HCT116 (cell line): ENCODE measurements around the gene OR2Y1. TPM values are rescaled to one million over a fixed set of nuclear protein-coding genes. Genes with fewer than 3 reads are reported as not detected.

ENCODE experiments used
- ATAC-seq: fragments of 200-7000 bp; cut with Tn5 transposase; 2 replicates; pipeline ENCODE4 v1.9.1; 2020; ENCODE audit warnings: mild to moderate bottlenecking, moderate library complexity
- BruUV-seq: library from RNA; stranded (reverse); fragments of 400-500 nt; replicated peaks from 2 replicates; lab custom pipeline; 2021; lab: Mats Ljungman, UMichigan
- CTCF ChIA-PET: fragments of 300-600 bp; sonication (Branson Sonifier 250); formaldehyde crosslinking; loops from one replicate; lab custom pipeline; 2021; ENCODE audit warnings: antibody characterized with exemption; lab: Charles Lee
- POLR2A ChIA-PET: fragments of 300-600, 350-600 bp; sonication (Branson Sonifier 250); formaldehyde crosslinking; loops from one replicate; lab custom pipeline; 2021; ENCODE audit warnings: antibody characterized with exemption; lab: Charles Lee
- RAD21 ChIA-PET, 2 experiments: fragments of 300-600 bp; sonication (Branson Sonifier 250); formaldehyde crosslinking; loops; one replicate each; lab custom pipeline; 2023; ENCODE audit warnings: low total read pairs in 2 of 2; ENCODE audit not compliant: uncharacterized antibody in 2 of 2, unreplicated experiment in 2 of 2, low non-redundant PET in 1 of 2; lab: Charles Lee
- DNase-seq: peaks from one replicate; pipeline ENCODE4 v3.0.0-alpha.2; 2010; ENCODE audit warnings: low read depth, low spot score
- H2AFZ ChIP-seq: fragments of 200-600 bp; shearing (Covaris generic), sonication (generic); 2 replicates; pipeline ENCODE4 v1.6.1; 2017; ENCODE audit warnings: low read depth, mixed run types, mixed read lengths, antibody characterized with exemption, low read length; ENCODE audit not compliant: poor library complexity, severe bottlenecking
- H3K27ac ChIP-seq: 2 replicates; pipeline ENCODE4 v1.5.1; 2012; ENCODE audit warnings: low read depth, low read length
- H3K27me3 ChIP-seq: fragments of 200-600 bp; sonication (generic); 2 replicates; pipeline ENCODE4 v1.6.1; 2016; ENCODE audit warnings: mixed run types, low read length, mixed read lengths; ENCODE audit not compliant: insufficient read depth
- H3K36me3 ChIP-seq, 2 experiments: fragments of 200-500 bp in 1 of 2; fragments of 200-600 bp in 1 of 2; sonication (Bioruptor generic) in 1 of 2; sonication (generic) in 1 of 2; 2 replicates each; pipeline versions ENCODE4 v1.5.1 to v1.6.1; 2014 to 2016; ENCODE audit warnings: low read length in 2 of 2, inconsistent platforms in 1 of 2, mixed read lengths in 1 of 2, mixed run types in 1 of 2; ENCODE audit not compliant: insufficient read depth in 2 of 2, control insufficient read depth in 1 of 2
- H3K4me1 ChIP-seq, 2 experiments: fragments of 200-600 bp in 1 of 2; sonication (generic) in 1 of 2; 2 replicates each; pipeline versions ENCODE4 v1.5.1 to v1.6.1; 2012 to 2017; ENCODE audit warnings: low read length in 2 of 2, inconsistent platforms in 1 of 2, mild to moderate bottlenecking in 1 of 2, mixed read lengths in 1 of 2, mixed run types in 1 of 2, moderate library complexity in 1 of 2; ENCODE audit not compliant: insufficient read depth in 2 of 2, control insufficient read depth in 1 of 2
- H3K4me2 ChIP-seq: fragments of 200-600 bp; sonication (generic); 2 replicates; pipeline ENCODE4 v1.6.1; 2017; ENCODE audit warnings: mixed run types, low read length, mixed read lengths
- H3K4me3 ChIP-seq, 2 experiments: fragments of 200-600 bp in 1 of 2; sonication (generic) in 1 of 2; replicated peaks in 1 of 2; 2 replicates each; pipeline ENCODE4 v1.5.1; 2011 to 2016; ENCODE audit warnings: low read length in 2 of 2, control low read depth in 1 of 2, low read depth in 1 of 2, mild to moderate bottlenecking in 1 of 2, mixed read lengths in 1 of 2, mixed run types in 1 of 2
- H3K79me2 ChIP-seq: fragments of 200-600 bp; sonication (generic); 2 replicates; pipeline ENCODE4 v1.6.1; 2017; ENCODE audit warnings: mild to moderate bottlenecking, mixed run types, low read length, moderate library complexity, mixed read lengths; ENCODE audit not compliant: insufficient read depth
- H3K9ac ChIP-seq: fragments of 200-600 bp; sonication (generic); 2 replicates; pipeline ENCODE4 v1.6.1; 2016; ENCODE audit warnings: low read length, mixed read lengths
- H3K9me2 ChIP-seq: fragments of 200-600 bp; sonication (generic), shearing (Covaris generic); 2 replicates; pipeline ENCODE4 v1.6.1; 2017; ENCODE audit warnings: mixed run types, mild to moderate bottlenecking, moderate library complexity; ENCODE audit not compliant: insufficient read depth
- H3K9me3 ChIP-seq, 2 experiments: fragments of 200-500 bp in 1 of 2; fragments of 200-600 bp in 1 of 2; sonication (Bioruptor generic) in 1 of 2; sonication (generic) in 1 of 2; 2 replicates each; pipeline ENCODE4 v1.6.1; 2014 to 2017; ENCODE audit warnings: low read length in 2 of 2, mixed read lengths in 2 of 2, inconsistent platforms in 1 of 2, low read depth in 1 of 2, mild to moderate bottlenecking in 1 of 2, mixed run types in 1 of 2, moderate library complexity in 1 of 2; ENCODE audit not compliant: control insufficient read depth in 1 of 2, insufficient read depth in 1 of 2
- H4K20me1 ChIP-seq: fragments of 200-600 bp; sonication (generic), shearing (Covaris generic); 2 replicates; pipeline ENCODE4 v1.6.1; 2017; ENCODE audit warnings: mixed run types, mild to moderate bottlenecking, moderate library complexity; ENCODE audit not compliant: insufficient read depth
- ATF3 ChIP-seq: IDR thresholded peaks from 2 replicates; pipeline ENCODE4 v1.6.1; 2012
- CEBPB ChIP-seq: IDR thresholded peaks from 2 replicates; pipeline ENCODE4 v1.6.1; 2012; ENCODE audit warnings: low read depth
- CTCF ChIP-seq, 3 experiments: fragments of 200-600 bp in 1 of 3; sonication (generic) in 1 of 3; IDR thresholded peaks in 2 of 3; conservative IDR thresholded peaks in 1 of 3; 2 replicates each; pipeline ENCODE4 v1.5.1; 2012 to 2017; ENCODE audit warnings: low read depth in 2 of 3, low read length in 2 of 3, antibody characterized with exemption in 1 of 3, borderline replicate concordance in 1 of 3, control low read depth in 1 of 3, mild to moderate bottlenecking in 1 of 3, mixed read lengths in 1 of 3, mixed run types in 1 of 3, moderate library complexity in 1 of 3; ENCODE audit not compliant: insufficient read depth in 1 of 3
- EGR1 ChIP-seq: IDR thresholded peaks from 2 replicates; pipeline ENCODE4 v1.6.1; 2012; ENCODE audit warnings: low read depth
- ELF1 ChIP-seq: IDR thresholded peaks from 2 replicates; pipeline ENCODE4 v1.6.1; 2012; ENCODE audit warnings: low read depth, borderline replicate concordance
- FOSL1 ChIP-seq: IDR thresholded peaks from 2 replicates; pipeline ENCODE4 v1.6.1; 2012; ENCODE audit warnings: low read depth
- JUND ChIP-seq: IDR thresholded peaks from 2 replicates; pipeline ENCODE4 v1.6.1; 2012
- MAX ChIP-seq: IDR thresholded peaks from 2 replicates; pipeline ENCODE4 v1.6.1; 2012
- POLR2A ChIP-seq: IDR thresholded peaks from 2 replicates; pipeline ENCODE4 v1.7.0; 2011; ENCODE audit warnings: borderline replicate concordance; ENCODE audit not compliant: insufficient read depth, insufficient read length; ENCODE audit errors: extremely low read depth
- RAD21 ChIP-seq: IDR thresholded peaks from 2 replicates; pipeline ENCODE4 v1.6.1; 2012; ENCODE audit warnings: low read depth, mild to moderate bottlenecking
- SIN3A ChIP-seq: IDR thresholded peaks from 2 replicates; pipeline ENCODE4 v1.6.1; 2012; ENCODE audit warnings: low read depth
- SP1 ChIP-seq: IDR thresholded peaks from 2 replicates; pipeline ENCODE4 v1.6.1; 2012; ENCODE audit warnings: low read depth
- SRF ChIP-seq: IDR thresholded peaks from 2 replicates; pipeline ENCODE4 v1.6.1; 2012; ENCODE audit warnings: low read depth
- TCF7L2 ChIP-seq: IDR thresholded peaks from 2 replicates; pipeline ENCODE4 v1.7.0; 2011; ENCODE audit warnings: borderline replicate concordance, inconsistent platforms; ENCODE audit not compliant: insufficient read depth, insufficient read length; ENCODE audit errors: extremely low read depth
- ZBTB33 ChIP-seq: IDR thresholded peaks from 2 replicates; pipeline ENCODE4 v1.6.1; 2011; ENCODE audit warnings: mild to moderate bottlenecking, low read length, moderate library complexity; ENCODE audit not compliant: insufficient replicate concordance; ENCODE audit errors: extremely low read depth
- intact Hi-C: fragments of 100-400 bp; cut with micrococcal nuclease; formaldehyde crosslinking; loops from 2 replicates; pipeline ENCODE4 v1.10.0; 2022
- total RNA-seq: library from RNA; stranded (reverse); gene quantifications from one replicate; pipeline ENCODE4 v1.2.1, GENCODE V29; 2021; ENCODE audit not compliant: unreplicated experiment

The OR2Y1 gene
- total RNA-seq, 1 experiment from 2014 or later: not detected

DNA sequence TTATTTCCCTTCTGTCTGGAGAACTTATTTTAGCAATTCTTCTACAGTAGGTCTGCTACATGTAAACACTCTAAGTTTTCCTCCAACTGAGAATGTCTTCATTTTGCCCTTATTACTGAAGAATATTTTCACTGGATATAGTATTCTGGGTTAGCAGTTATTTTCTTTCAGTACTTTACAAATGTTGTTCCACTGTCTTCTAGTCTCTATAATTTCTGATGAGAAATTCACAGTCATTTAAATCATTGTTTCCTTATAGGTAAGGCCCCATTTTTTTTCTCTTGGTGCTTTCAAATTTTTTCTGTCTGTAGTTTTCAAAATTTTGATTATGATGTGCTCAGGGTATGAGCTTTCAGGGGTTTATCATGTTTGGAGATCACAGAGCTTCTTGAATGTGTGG is 32.0 kb upstream of the OR2Y1 start:
- H3K4me3 ChIP-seq: no peak overlapping the region
- RAD21 ChIA-PET: no interaction called here
- no peaks in the 10 kb centered on the region; a peak in 1 of 4 replicates for H3K9me3 ChIP-seq
- BruUV-seq: no TSS peak
- intact Hi-C loops: no loop called here
- H3K9ac ChIP-seq: no peak overlapping the region
- H4K20me1 ChIP-seq: no peaks in the 10 kb centered on the region
- CTCF ChIA-PET: no interaction called here
- H3K4me1 ChIP-seq: no peaks in the 10 kb centered on the region
- no peak overlapping the region for H3K27ac ChIP-seq
- H3K79me2 ChIP-seq: no peaks in the 10 kb centered on the region
- no peaks in the 10 kb centered on the region for H3K9me2 ChIP-seq
- TF ChIP-seq ELF1 (no peak), FOSL1 (no peak), CEBPB (no peak), EGR1 (no peak), TCF7L2 (no peak)
- DNase-seq (no peak), ATAC-seq (no peak)
- POLR2A ChIA-PET: no interaction called here
- H3K27me3 ChIP-seq: no peaks in the 10 kb centered on the region
- no peaks in the 10 kb centered on the region for H3K36me3 ChIP-seq
- H3K4me2 ChIP-seq: no peak overlapping the region
- H2AFZ ChIP-seq: no peak overlapping the region

DNA sequence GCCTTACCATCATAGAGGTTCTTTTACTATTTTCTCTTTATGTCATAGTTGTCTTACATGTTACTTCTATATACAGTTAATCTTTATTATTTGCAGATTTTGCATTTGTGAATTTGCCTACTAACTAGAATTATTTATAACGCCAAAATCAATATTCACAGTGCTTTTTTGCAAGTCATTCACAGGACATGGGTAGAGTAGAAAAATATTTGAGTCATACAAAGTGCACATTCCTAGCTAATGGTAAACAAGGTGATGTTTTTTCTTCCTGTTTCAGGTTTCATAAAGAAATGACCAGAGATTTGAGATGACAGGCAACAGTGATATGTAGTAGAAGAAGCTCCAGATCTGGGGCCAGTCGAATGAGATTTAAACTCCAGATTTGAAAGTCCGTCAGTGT is 30.0 kb upstream of the OR2Y1 start:
- DNase-seq (no peak), ATAC-seq (no peak)
- Histone ChIP-seq H3K27me3 (no peaks in the 10 kb centered on the region), H3K9me3 (no peaks in the 10 kb centered on the region; a peak in 1 of 4 replicates), H3K4me2 (no peak overlapping the region), H3K4me3 (no peak overlapping the region), H4K20me1 (no peaks in the 10 kb centered on the region), H3K79me2 (no peaks in the 10 kb centered on the region), H3K4me1 (no peaks in the 10 kb centered on the region), H3K9me2 (no peaks in the 10 kb centered on the region), H3K9ac (no peak overlapping the region), H2AFZ (no peak overlapping the region), H3K36me3 (no peaks in the 10 kb centered on the region), H3K27ac (no peak overlapping the region)
- ChIA-PET RAD21 (no interaction called here), POLR2A (no interaction called here), CTCF (no interaction called here)
- BruUV-seq: no TSS peak
- intact Hi-C loops: no loop called here
- no peak for TF ChIP-seq EGR1
- no peak for TF ChIP-seq SIN3A
- TF ChIP-seq ZBTB33: no peak
- TF ChIP-seq TCF7L2: no peak
- TF ChIP-seq CTCF (IDR thresholded peaks at IDR 0.05 in 2 of 3, conservative IDR thresholded peaks at IDR 0.05 in 1 of 3; ENCODE audit: borderline replicate concordance in 1 of 3, insufficient read depth in 1 of 3, low read depth in 2 of 3, low read length in 2 of 3): no peak
- no peak for TF ChIP-seq MAX
- TF ChIP-seq ATF3: no peak
- TF ChIP-seq SP1: no peak
- no peak for TF ChIP-seq RAD21
- TF ChIP-seq POLR2A: no peak
- no peak for TF ChIP-seq SRF
- TF ChIP-seq JUND: no peak
- TF ChIP-seq CEBPB: no peak
